Common myeloid progenitor, CD34-positive (primary cell): Measurements from ENCODE around the gene CYB5R4.

Experiments
- CTCF ChIA-PET: fragments of 350-600 bp; sonication (Branson Sonifier 250); formaldehyde crosslinking; loops from one replicate; lab custom pipeline; 2021; ENCODE audit warnings: antibody characterized with exemption; lab: Charles Lee
- POLR2A ChIA-PET: fragments of 350-600 bp; sonication (Branson Sonifier 250); formaldehyde crosslinking; loops from one replicate; lab custom pipeline; 2021; ENCODE audit warnings: antibody characterized with exemption; lab: Charles Lee
- DNase-seq, 3 donors: peaks; one replicate each; pipeline versions ENCODE4 v3.0.0 to v3.0.0-alpha.2; 2013
- H3K27ac ChIP-seq, 2 experiments: 1 replicate in 1 of 2; 2 replicates in 1 of 2; pipeline ENCODE4 v1.7.0; 2013; ENCODE audit warnings: inconsistent platforms in 2 of 2, low read length in 2 of 2, mild to moderate bottlenecking in 2 of 2, low read depth in 1 of 2, moderate library complexity in 1 of 2; ENCODE audit not compliant: severe bottlenecking in 2 of 2, insufficient read depth in 1 of 2, poor library complexity in 1 of 2
- H3K27me3 ChIP-seq, 5 experiments: replicated peaks in 2 of 5; 1 replicate in 3 of 5; 2 replicates in 2 of 5; pipeline versions ENCODE4 v1.6.1 to v1.7.0; 2013; ENCODE audit warnings: low read length in 4 of 5, mild to moderate bottlenecking in 2 of 5, moderate library complexity in 2 of 5, inconsistent platforms in 1 of 5; ENCODE audit not compliant: insufficient read depth in 5 of 5, control insufficient read depth in 4 of 5
- H3K36me3 ChIP-seq, 4 experiments: 1 replicate in 2 of 4; 2 replicates in 2 of 4; pipeline versions ENCODE4 v1.6.1 to v1.7.0; 2013; ENCODE audit warnings: low read length in 3 of 4, control low read depth in 1 of 4, mild to moderate bottlenecking in 1 of 4; ENCODE audit not compliant: control insufficient read depth in 4 of 4, insufficient read depth in 4 of 4
- H3K4me1 ChIP-seq, 4 experiments: 1 replicate in 3 of 4; 2 replicates in 1 of 4; pipeline versions ENCODE4 v1.6.1 to v1.7.1; 2013; ENCODE audit warnings: low read length in 3 of 4, mild to moderate bottlenecking in 3 of 4, control low read depth in 1 of 4, inconsistent platforms in 1 of 4, moderate library complexity in 1 of 4; ENCODE audit not compliant: control insufficient read depth in 4 of 4, insufficient read depth in 4 of 4; ENCODE audit errors: control extremely low read depth in 1 of 4
- H3K4me3 ChIP-seq, 7 experiments: 1 replicate in 4 of 7; 2 replicates in 3 of 7; pipeline versions ENCODE4 v1.5.1 to v1.7.0; 2013; ENCODE audit warnings: mild to moderate bottlenecking in 7 of 7, low read length in 6 of 7, moderate library complexity in 6 of 7, inconsistent platforms in 2 of 7, low read depth in 2 of 7, control low read depth in 1 of 7; ENCODE audit not compliant: insufficient read depth in 4 of 7, control insufficient read depth in 1 of 7; ENCODE audit errors: extremely low read depth in 1 of 7
- H3K9me3 ChIP-seq, 5 experiments: 1 replicate in 4 of 5; 2 replicates in 1 of 5; pipeline versions ENCODE4 v1.6.1 to v1.7.1; 2013; ENCODE audit warnings: low read length in 4 of 5, mild to moderate bottlenecking in 2 of 5, inconsistent platforms in 1 of 5, low read depth in 1 of 5, moderate library complexity in 1 of 5; ENCODE audit not compliant: control insufficient read depth in 4 of 5, insufficient read depth in 2 of 5; ENCODE audit errors: control extremely low read depth in 1 of 5
- whole genome bisulfite sequencing: methylation state at CpG from one replicate; pipeline ENCODE4 v1.1.5; 2013; ENCODE audit not compliant: insufficient coverage; 5-methylcytosine and 5-hydroxymethylcytosine counted together

The CYB5R4 gene

DNA sequence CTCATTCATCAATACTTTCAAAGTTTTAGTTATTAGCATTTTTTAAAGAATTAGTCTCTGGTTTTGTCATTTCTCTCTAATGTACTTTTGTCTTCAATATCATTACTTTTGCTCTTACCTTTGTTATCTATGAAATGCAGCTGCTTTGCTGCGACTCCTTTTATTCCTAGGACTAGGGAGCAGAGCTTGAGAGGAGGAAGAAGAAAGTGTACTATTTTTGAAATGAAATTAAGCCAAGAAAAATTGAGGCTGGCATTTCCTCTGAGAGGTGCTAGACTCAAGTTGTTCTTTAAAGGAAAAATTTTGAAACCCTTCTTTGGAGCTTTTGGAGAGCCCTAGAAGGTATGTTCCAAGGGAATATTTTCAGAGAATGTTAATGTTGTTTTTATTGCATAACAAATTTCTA, 125.8 kb downstream of the CYB5R4 start:
- no peaks in the 10 kb centered on the region for H3K9me3 ChIP-seq
- WGBS, result 100% methylated on average over 1 of the region's 1 CpG
- no peak overlapping the region for H3K4me3 ChIP-seq
- no peaks in the 10 kb centered on the region for H3K27me3 ChIP-seq
- DNase-seq, result no peak
- H3K27ac ChIP-seq, result no peak overlapping the region
- POLR2A ChIA-PET, result no interaction called here
- H3K36me3 ChIP-seq, result no peaks in the 10 kb centered on the region
- CTCF ChIA-PET, result no interaction called here
- no peaks in the 10 kb centered on the region for H3K4me1 ChIP-seq

DNA sequence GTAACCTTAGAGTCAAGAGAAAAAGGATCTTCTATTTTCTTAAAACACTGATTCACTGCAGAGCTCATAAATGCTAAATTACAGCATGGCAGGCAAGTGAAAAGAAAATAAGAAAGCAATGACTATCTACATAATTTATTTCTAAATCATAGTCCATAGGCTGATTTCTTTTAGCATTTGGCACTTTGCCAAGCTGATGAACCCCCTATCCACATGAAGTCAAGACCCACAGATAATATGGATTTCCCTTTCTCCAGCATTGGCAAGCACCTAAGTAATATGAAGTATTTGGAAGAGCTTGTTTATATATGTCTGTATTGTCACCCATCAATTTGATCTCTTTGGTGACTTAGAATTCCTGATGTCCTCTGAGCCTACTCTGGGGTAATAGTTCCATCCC, 126.2 kb downstream of the CYB5R4 start:
- ChIA-PET CTCF (no interaction called here), POLR2A (no interaction called here)
- no peak overlapping the region for H3K27ac ChIP-seq

DNA sequence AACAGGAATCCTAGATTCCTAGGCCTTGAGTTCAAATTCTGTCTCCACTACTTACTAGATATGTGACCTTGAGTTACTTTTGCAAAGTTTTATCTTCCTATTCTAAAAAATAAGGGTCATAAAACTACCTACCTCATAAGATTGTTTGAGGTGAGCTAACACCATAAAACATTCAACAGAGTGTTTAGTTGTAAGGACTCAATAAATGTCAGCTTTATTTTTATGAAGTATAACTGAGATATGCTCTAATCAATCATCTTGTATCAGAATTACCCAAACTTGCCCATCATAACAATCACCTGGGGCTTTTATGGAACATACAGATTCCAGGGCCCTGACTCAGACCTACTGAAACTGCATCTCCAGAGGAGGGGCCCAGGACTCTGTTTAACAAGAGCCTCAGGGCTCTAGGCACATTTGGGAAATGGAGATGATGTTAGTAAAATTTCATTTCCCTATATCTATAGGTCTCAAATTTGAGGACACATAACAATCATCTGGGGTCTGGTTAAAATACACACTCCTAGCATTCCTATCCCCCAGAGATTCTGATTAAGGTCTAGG, 138.6 kb downstream of the CYB5R4 start:
- CTCF ChIA-PET, result interaction anchor here (0.9 kb wide), 1 partner anchor 218 kb away, joined by 3 read pairs; no protein-coding TSS in a partner anchor
- Histone ChIP-seq H3K36me3 (no peaks in the 10 kb centered on the region), H3K27me3 (no peaks in the 10 kb centered on the region), H3K4me1 (no peaks in the 10 kb centered on the region), H3K4me3 (no peak overlapping the region), H3K9me3 (no peaks in the 10 kb centered on the region), H3K27ac (no peak overlapping the region)
- no peak for DNase-seq
- POLR2A ChIA-PET, result no interaction called here

More for the DNA sequence above, 126.2 kb downstream of the CYB5R4 start:
- no peak for DNase-seq
- H3K36me3 ChIP-seq, result no peaks in the 10 kb centered on the region
- H3K4me1 ChIP-seq, result no peaks in the 10 kb centered on the region
- H3K9me3 ChIP-seq, result no peaks in the 10 kb centered on the region
- H3K4me3 ChIP-seq, result no peak overlapping the region
- no peaks in the 10 kb centered on the region for H3K27me3 ChIP-seq

DNA sequence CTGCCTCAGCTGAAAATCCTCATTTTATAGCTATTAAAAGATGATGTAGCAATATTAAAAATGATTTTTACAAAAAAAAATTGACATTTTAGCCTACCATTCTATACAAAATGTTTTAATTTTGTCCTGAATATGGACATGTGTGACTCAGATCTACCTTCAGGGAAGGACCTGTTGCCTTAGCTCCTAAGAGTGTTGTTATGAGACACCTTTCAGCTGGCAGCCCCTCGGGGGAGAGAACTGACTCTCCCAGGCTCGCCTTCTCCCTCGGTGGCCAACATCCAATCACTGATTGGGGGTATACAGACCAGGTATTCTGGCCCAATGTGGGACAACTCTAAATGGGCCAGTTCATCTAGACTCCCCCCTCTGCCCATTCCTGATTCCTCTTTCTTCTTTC, 141.6 kb downstream of the CYB5R4 start:
- no peaks in the 10 kb centered on the region for H3K4me1 ChIP-seq
- H3K36me3 ChIP-seq, result no peaks in the 10 kb centered on the region
- H3K4me3 ChIP-seq, result no peak overlapping the region
- H3K9me3 ChIP-seq, result no peaks in the 10 kb centered on the region
- CTCF ChIA-PET, result no interaction called here
- 60% methylated on average over 1 of the region's 3 CpGs for whole genome bisulfite sequencing
- H3K27ac ChIP-seq, result no peak overlapping the region
- POLR2A ChIA-PET, result no interaction called here
- no peak for DNase-seq
- H3K27me3 ChIP-seq, result no peaks in the 10 kb centered on the region

DNA sequence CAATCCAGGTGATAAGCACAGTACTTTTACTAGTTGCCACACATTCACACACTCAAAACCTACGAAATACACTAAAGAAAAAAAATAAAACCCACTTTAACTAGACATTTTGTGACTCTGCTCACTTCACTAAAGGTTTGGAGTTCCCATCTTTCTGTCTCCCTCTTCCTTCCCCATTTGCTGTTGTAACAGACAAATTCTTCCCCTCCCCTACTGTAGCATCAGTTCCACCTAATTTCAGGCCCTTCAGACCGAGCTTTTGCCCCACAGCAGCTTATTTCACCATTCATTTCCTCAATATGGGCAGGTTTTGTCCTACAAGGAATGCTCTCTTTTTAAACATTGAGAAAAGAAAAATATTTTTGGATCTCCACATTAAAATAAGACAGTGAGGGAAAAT, 142.7 kb downstream of the CYB5R4 start:
- Histone ChIP-seq H3K27me3 (no peaks in the 10 kb centered on the region), H3K27ac (no peak overlapping the region), H3K9me3 (no peaks in the 10 kb centered on the region), H3K4me3 (no peak overlapping the region), H3K4me1 (no peaks in the 10 kb centered on the region), H3K36me3 (no peaks in the 10 kb centered on the region)
- no peak for DNase-seq
- ChIA-PET POLR2A (no interaction called here), CTCF (no interaction called here)
- 100% methylated on average over 2 of the region's 2 CpGs for WGBS

DNA sequence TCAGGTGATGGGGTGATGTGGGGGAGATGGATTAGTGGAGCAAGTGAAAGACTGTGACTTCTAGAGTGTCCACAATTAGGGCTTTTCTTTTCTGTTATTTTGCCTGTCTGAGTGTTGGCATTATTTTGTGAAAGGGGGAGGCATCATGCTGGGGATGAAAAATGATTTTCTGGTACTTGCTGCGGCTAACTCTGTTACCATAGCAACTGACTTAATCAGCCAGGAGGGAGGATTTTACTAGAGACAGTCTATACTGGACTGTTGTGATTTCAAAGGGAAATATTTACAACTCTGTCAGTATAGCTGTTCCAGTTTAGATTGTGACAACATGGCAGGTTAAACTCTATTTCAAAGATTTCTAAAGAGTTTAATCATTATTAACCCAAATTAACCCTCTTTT, 143.6 kb downstream of the CYB5R4 start:
- H3K27ac ChIP-seq, result no peak overlapping the region
- ChIA-PET POLR2A (no interaction called here), CTCF (no interaction called here)
- no peak for DNase-seq
- no CpG with 5 or more reads among the region's 1 CpG for WGBS
- no peaks in the 10 kb centered on the region for H3K27me3 ChIP-seq
- H3K9me3 ChIP-seq, result no peaks in the 10 kb centered on the region
- H3K4me3 ChIP-seq, result no peak overlapping the region
- no peaks in the 10 kb centered on the region for H3K36me3 ChIP-seq
- H3K4me1 ChIP-seq, result no peaks in the 10 kb centered on the region

DNA sequence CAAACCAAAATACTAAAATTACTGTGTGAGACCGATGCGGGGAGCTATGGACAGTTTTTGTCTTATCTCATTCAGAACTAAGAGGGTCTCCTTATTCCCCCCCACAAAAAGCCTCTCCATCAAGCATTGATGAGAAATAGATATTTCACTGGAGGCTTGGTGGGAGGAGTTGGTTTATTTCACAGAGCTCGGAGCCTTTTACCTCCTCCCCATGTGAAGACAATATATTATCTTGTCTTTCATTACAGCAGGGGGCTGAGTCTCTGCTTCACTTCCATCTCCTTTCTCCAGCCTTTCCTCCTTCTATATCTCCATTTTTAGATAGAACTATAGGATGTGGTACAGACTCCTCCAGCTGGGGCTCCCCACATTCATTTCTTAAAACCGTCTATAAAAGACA, 144.2 kb downstream of the CYB5R4 start:
- DNase-seq, result no peak
- Histone ChIP-seq H3K9me3 (no peaks in the 10 kb centered on the region), H3K4me3 (no peak overlapping the region), H3K27ac (no peak overlapping the region), H3K27me3 (no peaks in the 10 kb centered on the region), H3K4me1 (no peaks in the 10 kb centered on the region), H3K36me3 (no peaks in the 10 kb centered on the region)
- ChIA-PET POLR2A (no interaction called here), CTCF (no interaction called here)
- WGBS, result no CpG with 5 or more reads among the region's 4 CpGs
